ENCODE measurements around the gene AP5M1.

DNA sequence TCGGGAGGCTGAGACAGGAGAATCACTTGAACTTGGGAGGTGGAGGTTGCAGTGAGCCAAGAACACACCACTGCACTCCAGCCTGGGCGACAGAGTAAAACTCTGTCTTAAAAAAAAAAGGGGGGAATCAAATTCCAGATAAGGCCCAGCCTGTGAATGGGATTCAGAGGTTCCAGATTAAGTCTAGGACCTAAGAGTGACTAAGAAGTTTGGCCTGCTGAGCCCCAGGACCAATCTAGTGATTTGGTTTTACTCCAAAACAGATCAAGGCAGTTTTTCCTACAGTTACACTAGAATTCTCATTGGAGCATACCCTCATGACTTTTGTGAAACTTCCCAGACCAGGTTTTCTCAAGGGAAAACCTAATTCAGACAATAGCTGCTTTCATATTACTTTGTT, 22.8 kb upstream of the AP5M1 start:
- TF ChIP-seq POLR2A (IDR thresholded peaks at IDR 0.05; ENCODE audit: low read length) (no peak), GATA1 (IDR thresholded peaks at IDR 0.05; ENCODE audit: low read depth, low read length) (no peak)

Measured in erythroblast (primary cell).